GM12875 (cell line): ENCODE data around the gene TMEM270.
A peak's percentile ranks its signal among the peaks of the same experiment; 100 is the strongest.
"Not testable (repeated sequence)": the region's sequence is repeated elsewhere in the genome, so short reads cannot be mapped to it uniquely, and the experiment has no call there.

Experiments used
- H3K4me3 ChIP-seq: one replicate; pipeline ENCODE4 v1.5.1; 2011; ENCODE audit warnings: low read depth, low read length, control low read depth
- TF ChIP-seq, protein P1 (sequence below): IDR thresholded peaks from 2 replicates; pipeline ENCODE4 v1.5.1; 2011; ENCODE audit warnings: low read depth, mild to moderate bottlenecking, control low read depth, inconsistent platforms, low read length, moderate library complexity, borderline replicate concordance; ENCODE audit not compliant: insufficient read depth

The TMEM270 gene, protein sequence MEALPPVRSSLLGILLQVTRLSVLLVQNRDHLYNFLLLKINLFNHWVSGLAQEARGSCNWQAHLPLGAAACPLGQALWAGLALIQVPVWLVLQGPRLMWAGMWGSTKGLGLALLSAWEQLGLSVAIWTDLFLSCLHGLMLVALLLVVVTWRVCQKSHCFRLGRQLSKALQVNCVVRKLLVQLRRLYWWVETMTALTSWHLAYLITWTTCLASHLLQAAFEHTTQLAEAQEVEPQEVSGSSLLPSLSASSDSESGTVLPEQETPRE

DNA sequence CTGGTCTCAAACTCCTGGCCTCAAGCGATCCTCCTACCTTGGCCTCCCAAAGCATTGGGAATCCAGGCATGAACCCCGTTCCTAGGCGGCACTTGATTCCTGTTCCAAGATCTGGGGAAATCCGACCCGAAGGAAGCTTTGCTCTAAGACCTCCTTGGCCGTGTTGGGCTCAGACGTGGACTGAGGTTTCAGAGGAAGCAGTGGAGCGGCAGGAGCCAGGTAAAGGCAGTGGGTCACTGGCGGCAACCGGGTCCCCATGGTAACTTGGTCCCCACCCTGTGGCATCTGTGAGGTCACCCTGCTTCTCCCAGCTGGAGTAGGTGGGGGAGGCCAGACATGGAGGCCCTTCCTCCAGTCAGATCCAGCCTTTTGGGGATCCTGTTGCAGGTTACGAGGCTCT is at the start of gene TMEM270:
Gene TMEM270 (plus strand): TSS at position 301 of the 400 bp plus-strand sequence. CDS start 36 bp downstream, at position 337.
- H3K4me3 ChIP-seq: no peak within 1 kb of the TSS
- TF ChIP-seq, protein P1, sequence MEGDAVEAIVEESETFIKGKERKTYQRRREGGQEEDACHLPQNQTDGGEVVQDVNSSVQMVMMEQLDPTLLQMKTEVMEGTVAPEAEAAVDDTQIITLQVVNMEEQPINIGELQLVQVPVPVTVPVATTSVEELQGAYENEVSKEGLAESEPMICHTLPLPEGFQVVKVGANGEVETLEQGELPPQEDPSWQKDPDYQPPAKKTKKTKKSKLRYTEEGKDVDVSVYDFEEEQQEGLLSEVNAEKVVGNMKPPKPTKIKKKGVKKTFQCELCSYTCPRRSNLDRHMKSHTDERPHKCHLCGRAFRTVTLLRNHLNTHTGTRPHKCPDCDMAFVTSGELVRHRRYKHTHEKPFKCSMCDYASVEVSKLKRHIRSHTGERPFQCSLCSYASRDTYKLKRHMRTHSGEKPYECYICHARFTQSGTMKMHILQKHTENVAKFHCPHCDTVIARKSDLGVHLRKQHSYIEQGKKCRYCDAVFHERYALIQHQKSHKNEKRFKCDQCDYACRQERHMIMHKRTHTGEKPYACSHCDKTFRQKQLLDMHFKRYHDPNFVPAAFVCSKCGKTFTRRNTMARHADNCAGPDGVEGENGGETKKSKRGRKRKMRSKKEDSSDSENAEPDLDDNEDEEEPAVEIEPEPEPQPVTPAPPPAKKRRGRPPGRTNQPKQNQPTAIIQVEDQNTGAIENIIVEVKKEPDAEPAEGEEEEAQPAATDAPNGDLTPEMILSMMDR: no peak

DNA sequence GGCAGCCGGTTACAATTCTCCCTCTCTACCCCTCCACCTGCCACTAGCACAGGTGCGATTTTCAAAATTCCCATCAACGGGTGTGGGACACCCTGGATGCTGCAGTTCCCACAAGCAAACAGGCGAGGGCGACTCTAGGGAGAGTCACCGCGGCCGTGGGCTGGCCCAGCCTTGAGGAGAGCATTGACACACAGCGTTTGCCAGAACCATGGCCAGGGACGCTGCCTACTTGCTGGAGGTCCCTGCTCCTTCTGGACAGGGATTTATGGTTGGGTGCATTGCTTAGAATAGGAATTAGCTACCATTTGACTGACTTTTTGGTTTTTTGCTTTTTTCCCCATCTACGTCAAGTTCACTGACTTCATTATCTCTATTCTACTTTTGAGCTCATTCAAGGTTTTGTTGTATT is 49.2 kb upstream of the TMEM270 start:
- TF ChIP-seq, protein P1: peak; percentile 86
- H3K4me3 ChIP-seq: no peak overlapping the region

DNA sequence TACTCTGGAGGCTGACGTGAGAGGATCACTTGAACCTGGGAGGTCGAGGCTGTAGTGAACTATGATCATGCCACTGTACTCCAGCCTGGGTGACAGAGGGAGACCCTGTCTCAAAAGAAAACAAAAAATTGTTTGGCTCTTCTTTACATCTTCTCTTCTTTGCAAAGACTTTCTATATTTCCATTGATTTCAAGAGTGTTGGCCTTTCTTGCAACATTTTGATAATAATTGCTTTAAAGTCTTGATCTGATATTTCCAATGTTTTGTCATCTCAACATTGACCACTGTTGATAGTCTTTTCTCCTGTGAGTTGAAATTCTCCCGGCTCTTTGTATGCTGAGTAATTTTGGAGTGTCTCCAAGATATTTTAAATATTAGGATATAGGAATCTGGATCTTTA is 48.0 kb upstream of the TMEM270 start:
- H3K4me3 ChIP-seq: no peak overlapping the region
- TF ChIP-seq, protein P1: no peak

DNA sequence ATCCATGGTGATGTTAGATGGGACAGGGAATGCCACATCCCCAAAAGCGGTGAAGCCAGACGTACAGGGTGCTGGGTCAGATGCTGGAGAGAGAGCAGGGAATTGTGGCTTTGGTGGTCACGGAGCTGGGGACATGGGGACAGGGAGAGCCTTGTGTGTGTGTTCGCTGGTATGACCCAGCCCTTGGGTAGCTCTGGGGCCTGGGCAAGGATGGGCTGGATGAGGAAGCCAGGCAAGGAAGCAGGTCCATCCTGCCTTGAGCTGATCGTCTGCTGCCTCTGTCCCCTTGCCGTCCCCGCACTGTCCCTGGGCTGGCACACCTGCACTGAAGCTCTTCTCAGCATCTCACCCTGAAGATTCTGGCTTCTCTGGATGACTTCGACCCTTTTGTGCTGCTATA is 45.5 kb upstream of the TMEM270 start:
- no peak overlapping the region for H3K4me3 ChIP-seq
- TF ChIP-seq, protein P1: no peak

DNA sequence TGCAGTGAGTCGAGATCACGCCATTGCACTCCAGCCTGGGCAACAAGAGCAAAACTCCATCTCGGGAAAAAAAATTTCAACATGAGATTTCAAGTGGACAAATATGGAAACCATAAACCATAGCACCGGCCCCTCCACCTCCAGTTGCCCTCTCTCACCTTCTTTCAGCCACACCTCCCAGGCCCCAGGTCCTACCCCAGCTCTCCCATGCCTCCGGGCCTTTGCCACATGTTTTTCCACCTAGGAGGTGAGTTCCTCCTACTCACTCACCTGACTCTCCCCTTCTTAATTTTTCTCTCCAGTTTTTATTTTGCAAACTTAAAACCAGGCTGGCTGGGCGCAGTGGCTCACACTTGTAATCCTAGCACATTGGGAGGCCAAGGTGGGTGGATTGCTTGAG is 43.8 kb upstream of the TMEM270 start:
- TF ChIP-seq, protein P1: no peak

DNA sequence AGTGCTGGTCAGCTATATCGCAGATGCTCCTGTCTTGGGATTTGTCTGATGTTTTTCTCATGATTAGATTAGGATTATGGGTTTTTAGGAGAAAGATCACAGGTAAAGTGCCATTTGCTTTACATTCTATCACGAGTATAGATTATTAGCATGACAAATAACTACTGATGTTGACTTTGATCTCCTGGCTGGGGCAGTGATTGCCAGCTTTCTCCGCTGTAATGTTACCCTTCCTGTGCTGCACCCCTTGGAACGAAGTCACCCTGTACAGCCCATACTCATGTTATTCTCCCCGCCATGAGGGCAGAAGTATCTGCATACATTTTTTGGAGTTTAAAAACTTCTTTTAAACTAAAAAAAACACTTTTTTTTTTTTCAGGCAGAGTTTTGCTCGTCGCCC is 40.9 kb upstream of the TMEM270 start:
- H3K4me3 ChIP-seq: no peak overlapping the region
- TF ChIP-seq, protein P1: no peak

More for the DNA sequence above, 43.8 kb upstream of the TMEM270 start:
- no peak overlapping the region for H3K4me3 ChIP-seq

DNA sequence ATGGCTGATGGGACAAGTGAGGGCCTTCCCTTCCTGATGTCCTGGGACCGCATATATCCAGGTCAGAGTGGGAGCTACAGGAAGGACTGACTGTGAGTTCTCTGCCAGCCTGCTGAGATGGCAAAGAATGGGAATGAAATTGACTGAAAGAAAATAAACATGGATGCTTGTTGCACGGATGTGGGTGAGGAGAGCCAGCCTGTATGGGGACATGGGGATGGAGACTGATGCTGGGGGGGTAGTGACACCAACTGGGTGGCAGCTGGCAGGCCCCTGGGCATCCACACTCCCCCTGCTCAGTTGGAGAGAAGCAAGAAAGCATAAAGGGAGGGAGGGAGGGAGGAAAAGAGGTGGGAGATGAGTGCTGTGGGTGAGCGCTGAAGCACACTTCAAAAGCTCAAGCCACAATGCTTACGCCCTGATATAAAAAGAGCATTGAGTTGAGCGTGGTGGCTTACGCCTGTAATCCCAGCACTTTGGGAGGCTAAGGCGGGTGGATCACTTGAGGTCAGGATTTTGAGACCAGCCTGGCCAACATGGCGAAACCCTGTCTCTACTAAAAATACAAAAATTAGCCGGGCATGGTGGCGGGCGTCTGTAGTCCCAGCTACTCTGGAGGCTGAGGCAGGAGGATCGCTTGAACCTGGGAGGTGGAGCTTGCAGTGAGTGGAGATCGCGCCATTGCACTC is 39.2 kb upstream of the TMEM270 start:
- H3K4me3 ChIP-seq: not testable (repeated sequence)
